Ascending aorta (tissue), 2 donors: ENCODE data around the gene CHCHD6. TPM values are rescaled to one million over a fixed set of nuclear protein-coding genes. Genes with fewer than 3 reads are reported as not detected.

Experiments used
- DNase-seq, 2 donors: peaks; one replicate each; pipeline ENCODE4 v3.0.0-alpha.2; 2019; ENCODE audit warnings: low spot score in 2 of 2
- H3K27ac ChIP-seq, 2 donors: fragments of 200-600 bp; sonication (generic); one replicate each; pipeline ENCODE4 v1.5.1; 2016 to 2017; ENCODE audit warnings: mild to moderate bottlenecking in 1 of 2
- H3K27me3 ChIP-seq: fragments of 200-600 bp; sonication (generic); one replicate; pipeline ENCODE4 v1.5.1; 2017
- H3K36me3 ChIP-seq, 2 donors: fragments of 200-600 bp; sonication (generic); one replicate each; pipeline ENCODE4 v1.5.1; 2016
- H3K4me1 ChIP-seq, 2 donors: fragments of 200-600 bp; sonication (generic); one replicate each; pipeline ENCODE4 v1.5.1; 2016 to 2017; ENCODE audit warnings: mild to moderate bottlenecking in 1 of 2
- H3K4me3 ChIP-seq, 2 donors: fragments of 200-600 bp; sonication (generic); one replicate each; pipeline ENCODE4 v1.5.1; 2016 to 2017; ENCODE audit warnings: mild to moderate bottlenecking in 1 of 2
- H3K9me3 ChIP-seq, 2 donors: fragments of 200-600 bp; sonication (generic); one replicate each; pipeline ENCODE4 v1.5.1; 2016
- CTCF ChIP-seq, 3 experiments: fragments of 200-600 bp in 2 of 3; fragments of 450-650 bp in 1 of 3; sonication (generic) in 2 of 3; IDR thresholded peaks; one replicate each; pipeline ENCODE4 v1.5.1; 2016 to 2019; ENCODE audit warnings: antibody characterized with exemption in 3 of 3, mild to moderate bottlenecking in 1 of 3, moderate library complexity in 1 of 3
- intact Hi-C: fragments of 100-400 bp; cut with DNase I; formaldehyde crosslinking; loops from one replicate; pipeline ENCODE4 v1.15.1; 2023
- total RNA-seq: library from RNA; depleted of rRNA; stranded (reverse); fragments of >200 nt; gene quantifications from one replicate; pipeline ENCODE4 v1.1.0, GENCODE V29; 2016

Gene CHCHD6
- total RNA-seq, 1 donor from 2014 or later, result 1.2 TPM

DNA sequence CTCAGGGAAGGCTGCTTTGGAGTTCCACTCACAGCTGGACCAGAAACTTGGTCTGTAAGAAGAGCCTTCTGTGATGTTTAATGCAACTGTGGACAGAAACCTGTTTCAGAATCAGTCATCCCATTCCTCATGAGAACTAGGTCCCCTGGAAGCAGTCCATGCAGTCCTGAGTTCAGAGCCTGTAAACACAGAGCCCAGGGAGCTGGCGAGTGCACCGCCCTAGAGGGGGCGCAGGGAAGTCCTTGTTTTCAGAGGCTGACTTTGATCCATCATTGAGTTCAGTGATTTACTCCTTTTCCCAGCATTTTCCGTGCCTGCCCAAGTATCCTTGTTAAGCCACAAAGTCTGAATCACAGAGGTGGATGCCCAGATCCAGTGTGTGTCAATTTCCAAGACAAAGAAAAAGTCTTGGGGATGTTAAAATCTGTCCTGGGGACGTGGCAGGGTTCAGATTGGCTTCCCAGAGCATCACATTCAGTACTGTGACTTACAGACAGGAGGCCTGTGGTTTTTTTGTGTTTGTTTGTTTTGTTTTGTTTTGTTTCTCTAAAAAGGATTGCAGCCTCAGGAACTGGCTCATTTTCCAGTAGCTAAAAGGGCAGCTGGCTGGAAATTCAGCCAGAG, 39.3 kb upstream of the CHCHD6 start:
- no peak for DNase-seq
- Histone ChIP-seq H3K4me3 (no peak overlapping the region), H3K4me1 (no peaks in the 10 kb centered on the region), H3K9me3 (no peaks in the 10 kb centered on the region), H3K36me3 (no peaks in the 10 kb centered on the region), H3K27ac (no peak overlapping the region), H3K27me3 (no peaks in the 10 kb centered on the region)
- no peak for TF ChIP-seq CTCF (IDR thresholded peaks at IDR 0.05)
- intact Hi-C loops, result no loop called here

DNA sequence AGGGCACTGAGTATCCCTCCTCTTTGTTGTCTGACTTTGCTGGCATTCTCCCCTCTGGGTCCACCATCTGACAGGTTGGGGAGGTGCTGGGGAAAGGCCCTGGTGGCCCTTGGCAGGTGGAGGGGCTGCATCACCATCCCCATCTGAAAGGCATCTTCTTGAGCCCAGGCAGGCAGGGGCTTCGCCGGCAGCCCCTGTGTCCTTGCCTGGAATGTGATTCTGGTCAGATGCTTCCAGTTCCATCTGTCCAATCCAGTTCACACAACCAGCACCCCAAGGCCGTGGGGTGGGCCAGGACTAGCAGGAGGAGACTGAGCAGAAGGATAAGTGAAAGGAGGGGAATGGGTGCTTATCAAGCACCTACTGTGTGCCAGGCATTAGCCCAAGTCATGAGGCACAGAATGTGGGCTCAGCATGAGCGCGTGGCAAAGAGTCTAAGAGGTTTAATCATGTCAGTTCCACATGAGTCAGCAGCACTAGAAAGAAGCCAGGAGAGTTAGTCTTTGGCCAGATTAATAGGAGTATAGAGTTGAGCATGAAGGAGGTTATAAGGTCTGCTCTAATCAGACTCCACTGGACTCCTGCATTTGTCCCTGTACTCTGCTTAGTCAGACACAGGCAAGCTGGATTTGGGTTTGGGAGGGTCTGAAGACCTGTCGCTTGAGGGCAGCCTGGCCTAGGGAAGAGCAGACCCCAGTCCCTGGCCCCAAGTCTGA, 38.7 kb upstream of the CHCHD6 start:
- no peaks in the 10 kb centered on the region for H3K4me1 ChIP-seq
- no peak for DNase-seq
- H3K27ac ChIP-seq, result no peak overlapping the region
- TF ChIP-seq CTCF (IDR thresholded peaks at IDR 0.05), result no peak
- H3K27me3 ChIP-seq, result no peaks in the 10 kb centered on the region
- H3K36me3 ChIP-seq, result no peaks in the 10 kb centered on the region
- intact Hi-C loops, result no loop called here
- no peak overlapping the region for H3K4me3 ChIP-seq
- no peaks in the 10 kb centered on the region for H3K9me3 ChIP-seq

DNA sequence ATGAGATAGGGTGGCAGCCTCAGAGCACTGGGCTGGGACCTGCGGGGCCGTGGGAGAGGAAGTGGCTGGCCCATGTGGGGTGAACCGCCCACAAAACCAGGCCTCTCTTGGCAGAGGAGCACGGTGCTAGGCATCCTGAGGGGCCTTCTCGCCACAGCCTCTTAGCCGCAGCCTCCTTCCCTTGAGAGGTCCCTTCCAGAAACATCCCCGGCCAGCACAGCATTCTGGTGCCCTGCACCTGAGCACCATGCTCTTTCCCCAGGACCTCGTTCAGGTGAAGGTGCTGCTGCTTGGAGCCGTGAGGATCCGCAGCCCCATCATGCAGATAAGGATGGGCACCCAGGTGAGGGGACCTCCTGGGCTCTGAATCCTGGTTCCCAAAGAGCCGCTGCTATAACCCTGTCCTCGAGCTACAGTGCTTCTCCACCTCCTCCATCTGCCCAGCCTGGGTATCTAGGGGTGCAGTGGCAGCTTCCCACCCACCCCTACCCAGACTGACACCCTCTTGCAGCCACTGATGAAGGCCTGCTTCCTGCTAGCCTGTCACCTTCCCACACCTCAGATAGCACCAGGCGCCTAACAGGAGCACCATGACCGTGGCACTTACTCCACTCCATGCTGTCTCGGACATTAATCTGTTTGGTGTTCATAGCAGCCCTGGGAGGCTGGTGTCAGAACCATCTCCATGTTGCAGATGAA, 37.9 kb upstream of the CHCHD6 start:
- intact Hi-C loops, result no loop called here
- no peaks in the 10 kb centered on the region for H3K9me3 ChIP-seq
- H3K4me3 ChIP-seq, result no peak overlapping the region
- no peaks in the 10 kb centered on the region for H3K36me3 ChIP-seq
- DNase-seq, result no peak
- no peak for TF ChIP-seq CTCF (IDR thresholded peaks at IDR 0.05)
- H3K4me1 ChIP-seq, result no peaks in the 10 kb centered on the region
- no peaks in the 10 kb centered on the region for H3K27me3 ChIP-seq
- H3K27ac ChIP-seq, result no peak overlapping the region

DNA sequence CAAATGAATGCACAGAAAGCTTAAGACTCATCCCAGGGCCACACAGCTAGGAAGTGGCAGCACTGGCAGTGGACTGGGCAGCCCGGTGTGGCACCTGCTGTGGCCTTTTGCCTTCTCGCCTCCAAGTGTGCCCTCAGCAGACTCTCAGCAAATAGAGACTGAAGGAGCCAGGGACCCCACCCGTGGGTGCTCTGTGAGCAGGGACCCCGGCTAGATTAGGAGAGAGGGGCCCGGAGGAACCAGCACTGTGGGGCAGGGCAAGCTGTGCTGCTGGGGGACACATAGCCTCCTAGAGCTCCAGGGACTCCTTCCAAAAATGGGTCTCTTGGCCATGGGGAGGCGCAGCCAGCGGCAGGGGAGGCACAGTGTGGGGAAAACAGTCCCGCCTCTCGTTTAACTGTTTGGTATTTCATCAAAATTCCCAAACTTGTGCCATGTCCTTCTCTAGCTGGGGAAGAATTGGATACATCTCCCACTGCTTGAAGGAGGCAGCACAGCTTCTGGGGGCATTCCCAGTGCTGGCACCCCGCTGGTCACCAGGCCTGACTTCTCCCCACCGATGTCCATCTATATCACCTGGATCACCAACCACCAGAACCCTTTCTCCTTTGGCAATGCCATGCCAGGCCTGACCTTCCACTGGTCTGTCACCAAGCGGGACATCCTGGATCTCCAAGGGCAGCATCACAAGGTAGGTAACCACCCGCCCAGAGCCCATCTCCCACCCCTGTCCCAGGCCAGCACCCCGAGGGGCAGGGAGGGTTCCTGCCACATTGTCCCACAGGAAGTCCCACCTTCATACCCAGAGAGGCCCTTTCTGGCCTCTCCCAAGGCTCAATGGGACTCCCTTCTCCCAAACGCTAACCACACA, 37.1 kb upstream of the CHCHD6 start:
- DNase-seq, result no peak
- Histone ChIP-seq H3K36me3 (no peaks in the 10 kb centered on the region), H3K27me3 (no peaks in the 10 kb centered on the region), H3K4me3 (no peak overlapping the region), H3K4me1 (no peaks in the 10 kb centered on the region), H3K27ac (no peak overlapping the region), H3K9me3 (no peaks in the 10 kb centered on the region)
- no peak for TF ChIP-seq CTCF (IDR thresholded peaks at IDR 0.05)
- intact Hi-C loops, result no loop called here

- Histone ChIP-seq H3K4me1 (no peaks in the 10 kb centered on the region), H3K36me3 (no peaks in the 10 kb centered on the region), H3K4me3 (no peak overlapping the region), H3K27me3 (no peaks in the 10 kb centered on the region), H3K27ac (no peak overlapping the region), H3K9me3 (no peaks in the 10 kb centered on the region)
- DNase-seq, result no peak
- intact Hi-C loops, result no loop called here
- TF ChIP-seq CTCF (IDR thresholded peaks at IDR 0.05), result no peak
Measured at GRCh38 chr3:126667631-126668449, 36.2 kb upstream of the CHCHD6 start.
